ENCODE data around the gene NDUFA12. TPM values are rescaled to one million over a fixed set of nuclear protein-coding genes. Genes with fewer than 3 reads are reported as not detected.

The NDUFA12 gene
- total and polyA plus RNA-seq, 7 donors: 189 to 389 (median 254) TPM

- Histone ChIP-seq H3K27me3 (ENCODE audit: insufficient read depth in 3 of 3, low read length in 2 of 3) (no peaks in the 10 kb centered on the region), H3K9me3 (no peaks in the 10 kb centered on the region), H3K4me3 (no peak overlapping the region), H3K4me1 (no peaks in the 10 kb centered on the region), H3K36me3 (ENCODE audit: insufficient read depth in 1 of 2, low read depth in 1 of 2) (no peaks in the 10 kb centered on the region), H3K27ac (no peak overlapping the region)
- no peak for TF ChIP-seq CTCF (IDR thresholded peaks at IDR 0.05)
- WGBS, 3 donors: 80 to 91% (median 88%) methylated on average over 4 of the region's 4 CpGs
- intact Hi-C loops (cut with DNase I): no loop called here
- ATAC-seq (no peak), DNase-seq (no peak)
Observed at GRCh38 chr12:94925206-94925605, 78.3 kb downstream of the NDUFA12 start.

GRCh38 chr12:94922561-94922960 is 80.9 kb downstream of the NDUFA12 start:
- DNase-seq (no peak), ATAC-seq (no peak)
- H3K36me3 ChIP-seq (ENCODE audit: insufficient read depth in 1 of 2, low read depth in 1 of 2): no peaks in the 10 kb centered on the region
- 50 to 60% (median 58%) methylated on average over 4 of the region's 4 CpGs for WGBS, 3 donors
- no peak overlapping the region for H3K4me3 ChIP-seq
- intact Hi-C loops (cut with DNase I): no loop called here
- no peaks in the 10 kb centered on the region for H3K4me1 ChIP-seq
- no peak overlapping the region for H3K27ac ChIP-seq
- no peak for TF ChIP-seq CTCF (IDR thresholded peaks at IDR 0.05)
- no peaks in the 10 kb centered on the region for H3K9me3 ChIP-seq
- H3K27me3 ChIP-seq (ENCODE audit: insufficient read depth in 3 of 3, low read length in 2 of 3): no peaks in the 10 kb centered on the region

Other genes with a start within 250 kb of the NDUFA12 start
- 10 to 100 TPM; 19.9 to 32.3 (median 29.3) TPM for gene NR2C1, start 69.9 kb upstream of the NDUFA12 start, total RNA-seq
- 10 to 100 TPM; 15.0 to 20.5 (median 19.9) TPM for gene NR2C1, start 69.9 kb upstream of the NDUFA12 start, polyA plus RNA-seq
- gene FGD6, start 213.8 kb upstream of the NDUFA12 start, total RNA-seq: 1 to 10 TPM; 2.5 to 7.1 (median 4.4) TPM
- gene FGD6, start 213.8 kb upstream of the NDUFA12 start, polyA plus RNA-seq: 1 to 10 TPM in 2 of 3 donors, under 1 TPM in 1; 0.96 to 2.8 (median 1.6) TPM
- 100 to 1,000 TPM in 2 of 4 donors, 10 to 100 TPM in 2; 74.4 to 121 (median 95.3) TPM for gene VEZT, start 214.1 kb upstream of the NDUFA12 start, total RNA-seq
- gene VEZT, start 214.1 kb upstream of the NDUFA12 start, polyA plus RNA-seq: 10 to 100 TPM; 31.6 to 83.2 (median 33.9) TPM

All from psoas muscle (tissue), 8 donors.